ENCODE measurements around the gene UBE2Q2.
"Not testable (repeated sequence)": the region's sequence is repeated elsewhere in the genome, so short reads cannot be mapped to it uniquely, and the experiment has no call there.

DNA sequence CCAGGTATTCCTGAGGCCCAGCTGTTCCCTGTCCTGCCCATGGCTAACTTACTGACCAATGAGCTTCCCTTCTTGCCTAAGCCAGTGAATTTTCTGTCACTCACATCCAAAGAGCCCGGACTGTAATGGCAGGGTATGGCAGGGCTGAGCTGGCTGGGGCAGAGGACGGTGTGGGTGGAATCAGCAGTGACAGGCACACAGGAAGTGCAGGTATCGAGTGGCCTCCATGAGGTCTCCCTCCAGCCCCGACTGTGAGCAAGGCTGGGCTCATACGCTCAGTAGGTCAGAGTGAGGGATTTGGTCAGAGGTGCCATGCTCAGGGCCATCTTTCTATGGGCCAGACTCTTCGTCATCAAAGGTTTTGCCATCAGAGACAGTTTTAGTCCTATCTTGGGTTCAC, 35.2 kb upstream of the UBE2Q2 start:
- TF ChIP-seq, protein P1, sequence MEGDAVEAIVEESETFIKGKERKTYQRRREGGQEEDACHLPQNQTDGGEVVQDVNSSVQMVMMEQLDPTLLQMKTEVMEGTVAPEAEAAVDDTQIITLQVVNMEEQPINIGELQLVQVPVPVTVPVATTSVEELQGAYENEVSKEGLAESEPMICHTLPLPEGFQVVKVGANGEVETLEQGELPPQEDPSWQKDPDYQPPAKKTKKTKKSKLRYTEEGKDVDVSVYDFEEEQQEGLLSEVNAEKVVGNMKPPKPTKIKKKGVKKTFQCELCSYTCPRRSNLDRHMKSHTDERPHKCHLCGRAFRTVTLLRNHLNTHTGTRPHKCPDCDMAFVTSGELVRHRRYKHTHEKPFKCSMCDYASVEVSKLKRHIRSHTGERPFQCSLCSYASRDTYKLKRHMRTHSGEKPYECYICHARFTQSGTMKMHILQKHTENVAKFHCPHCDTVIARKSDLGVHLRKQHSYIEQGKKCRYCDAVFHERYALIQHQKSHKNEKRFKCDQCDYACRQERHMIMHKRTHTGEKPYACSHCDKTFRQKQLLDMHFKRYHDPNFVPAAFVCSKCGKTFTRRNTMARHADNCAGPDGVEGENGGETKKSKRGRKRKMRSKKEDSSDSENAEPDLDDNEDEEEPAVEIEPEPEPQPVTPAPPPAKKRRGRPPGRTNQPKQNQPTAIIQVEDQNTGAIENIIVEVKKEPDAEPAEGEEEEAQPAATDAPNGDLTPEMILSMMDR (conservative IDR thresholded peaks at IDR 0.05; ENCODE audit: low read depth, low read length) = not testable (repeated sequence)
- not testable (repeated sequence) for TF ChIP-seq CEBPB (IDR thresholded peaks at IDR 0.05; ENCODE audit: low read depth, low read length); BHLHE40 (IDR thresholded peaks at IDR 0.05; ENCODE audit: low read depth, low read length); FOS (IDR thresholded peaks at IDR 0.05; ENCODE audit: low read depth, low read length); RFX5 (IDR thresholded peaks at IDR 0.05; ENCODE audit: low read depth, low read length); RAD21 (IDR thresholded peaks at IDR 0.05; ENCODE audit: low read length)
